Fibroblast of the aortic adventitia (primary cell): ENCODE measurements around the gene HRH2. TPM values are rescaled to one million over a fixed set of nuclear protein-coding genes. Genes with fewer than 3 reads are reported as not detected.

Experiments used
- DNase-seq: peaks from one replicate; pipeline ENCODE4 v3.0.0-alpha.2; 2010; ENCODE audit warnings: low read depth
- H3K4me3 ChIP-seq: 2 replicates; pipeline ENCODE4 v1.5.1; 2011; ENCODE audit warnings: low read depth, mild to moderate bottlenecking, control low read depth, low read length, moderate library complexity
- CTCF ChIP-seq: IDR thresholded peaks from 2 replicates; pipeline ENCODE4 v1.5.1; 2011; ENCODE audit warnings: mild to moderate bottlenecking, low read length, control low read depth, inconsistent platforms; ENCODE audit not compliant: insufficient read depth
- total RNA-seq: library from RNA; depleted of rRNA; stranded (reverse); fragments of >200 nt; gene quantifications from 2 replicates; pipeline ENCODE4 v1.2.3, GENCODE V29; 2012; ENCODE audit warnings: low replicate concordance

Gene HRH2
- total RNA-seq, 1 donor = under 0.01 TPM

DNA sequence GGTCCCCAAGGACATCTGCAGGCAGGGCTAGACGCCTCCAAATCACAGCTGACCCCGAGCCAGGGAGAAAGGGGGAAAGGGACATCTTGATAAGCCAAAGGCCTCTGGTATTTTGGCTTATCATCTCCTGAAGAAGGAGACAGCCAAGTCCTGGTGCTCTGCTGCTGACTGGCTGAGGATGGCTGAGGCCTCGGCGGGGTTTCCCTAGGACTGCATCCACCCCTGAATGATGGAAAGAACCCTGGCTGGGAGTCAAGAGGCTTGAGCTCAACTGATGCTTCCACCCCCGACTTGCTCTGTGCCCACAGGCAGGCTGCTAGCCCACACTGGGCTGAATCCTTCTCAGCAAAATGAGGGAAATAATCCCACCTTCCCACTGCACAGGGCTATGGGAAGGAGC is 30.9 kb upstream of the HRH2 start:
- no peak for DNase-seq
- TF ChIP-seq CTCF = no peak
- no peak overlapping the region for H3K4me3 ChIP-seq

- TF ChIP-seq CTCF = no peak
- no peak overlapping the region for H3K4me3 ChIP-seq
- DNase-seq = no peak
Observed at GRCh38 chr5:175627739-175628138, 30.1 kb upstream of the HRH2 start.

GRCh38 chr5:175628668-175629067 is 29.2 kb upstream of the HRH2 start:
- DNase-seq = no peak
- no peak overlapping the region for H3K4me3 ChIP-seq
- TF ChIP-seq CTCF = no peak

- H3K4me3 ChIP-seq = no peak overlapping the region
- DNase-seq = no peak
- no peak for TF ChIP-seq CTCF
Observed at GRCh38 chr5:175629261-175629660, 28.6 kb upstream of the HRH2 start.

GRCh38 chr5:175629793-175630192 is 28.1 kb upstream of the HRH2 start:
- DNase-seq = no peak
- H3K4me3 ChIP-seq = no peak overlapping the region
- no peak for TF ChIP-seq CTCF

DNA sequence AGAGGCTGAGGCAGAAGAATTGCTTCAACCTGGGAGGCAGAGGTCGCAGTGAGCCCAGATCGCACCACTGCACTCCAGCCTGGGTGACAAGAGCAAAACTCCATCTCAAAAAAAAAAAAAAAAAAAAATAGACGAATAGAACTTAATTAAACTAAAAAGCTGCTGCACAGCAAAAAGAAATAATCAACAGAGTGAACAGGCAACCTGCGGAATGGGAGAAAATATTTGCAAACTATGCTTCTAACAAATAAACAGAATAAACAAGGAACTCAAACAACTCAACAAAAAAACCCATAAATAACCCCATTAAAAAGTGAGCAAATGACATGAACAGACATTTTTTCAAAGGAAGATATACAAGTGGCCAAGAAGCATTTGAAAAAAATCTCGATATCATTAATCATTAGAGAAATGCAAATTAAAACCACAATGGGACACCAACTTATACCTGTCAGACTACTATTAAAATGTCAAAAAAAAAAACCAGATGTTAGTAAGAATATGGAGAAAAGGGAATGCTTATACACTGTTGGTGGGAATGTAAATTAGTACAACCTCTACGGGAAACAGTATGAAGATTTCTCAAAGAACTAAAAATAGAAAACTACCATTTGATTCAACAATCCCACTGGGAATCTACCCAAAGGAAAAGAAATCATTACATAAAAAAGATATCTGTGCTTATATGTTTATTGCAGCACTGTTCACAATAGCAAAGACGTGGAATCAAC is 21.9 kb upstream of the HRH2 start:
- H3K4me3 ChIP-seq = no peak overlapping the region
- DNase-seq = no peak
- no peak for TF ChIP-seq CTCF

DNA sequence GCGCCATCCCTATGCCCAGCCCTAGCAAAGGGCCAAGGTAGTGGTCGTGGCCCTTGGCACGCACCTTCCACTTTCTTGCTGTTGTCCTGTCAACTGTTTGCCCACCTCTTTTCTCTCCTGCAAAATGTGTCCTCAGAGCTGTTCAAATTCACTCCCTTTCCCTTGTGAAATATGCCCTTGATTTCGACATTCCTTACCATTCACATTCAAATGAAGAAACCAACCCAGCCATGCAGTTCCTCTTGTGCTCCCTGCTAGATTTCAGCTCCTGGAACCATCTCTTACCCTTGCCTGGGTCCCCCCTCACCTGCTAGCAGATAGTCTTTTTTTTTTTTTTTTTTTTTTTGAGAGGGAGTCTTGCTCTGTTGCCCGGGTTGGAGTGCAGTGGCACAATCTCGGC is 19.6 kb upstream of the HRH2 start:
- no peak for DNase-seq
- no peak overlapping the region for H3K4me3 ChIP-seq
- TF ChIP-seq CTCF = no peak
